ENCODE measurements around the gene AKNA.

GRCh38 chr9:114414346-114414745 is 26.6 kb upstream of the AKNA start:
- no peak for TF ChIP-seq POLR2A (IDR thresholded peaks at IDR 0.05)
- no peak for TF ChIP-seq CTCF (IDR thresholded peaks at IDR 0.05)
- no peak for TF ChIP-seq POLR2AphosphoS5 (IDR thresholded peaks at IDR 0.05; ENCODE audit: insufficient read depth in 1 of 2, low read depth in 1 of 2)

Data from vagina (tissue), 2 donors.